ENCODE measurements around the gene TNK1. TPM values are rescaled to one million over a fixed set of nuclear protein-coding genes. Genes with fewer than 3 reads are reported as not detected.
"Not testable (repeated sequence)": the region's sequence is repeated elsewhere in the genome, so short reads cannot be mapped to it uniquely, and the experiment has no call there.

TNK1 gene
- total and polyA plus RNA-seq, 2 of the 8 experiments (the other 6 are each of a cell fraction or from before 2014, with no cell fraction given), result 7.6 to 9.5 TPM

- no peak for TF ChIP-seq ATF2 (IDR thresholded peaks at IDR 0.05; ENCODE audit: low read length)
Observed at GRCh38 chr17:7336240-7337175, 44.4 kb upstream of the TNK1 start, which contains the start of gene ACAP1 (continued).

GRCh38 chr17:7337600-7337999, 43.3 kb upstream of the TNK1 start:
- 99% methylated on average over 7 of the region's 7 CpGs; no CpG with 5 or more reads in 1 of the 2 experiments for WGBS, 2 experiments (ENCODE audit: extremely low coverage in 1 of 2, insufficient coverage in 1 of 2, insufficient read length in 1 of 2, insufficient replicate concordance in 2 of 2, low coverage in 1 of 2, low lambda C conversion rate in 2 of 2, missing lambda C conversion rate in 1 of 2)
- not testable (repeated sequence) for FAIRE-seq

More at GRCh38 chr17:7337600-7337999, 43.3 kb upstream of the TNK1 start:
- Histone ChIP-seq H3K4me1 (replicated peaks in 1 of 4; ENCODE audit: control insufficient read depth in 3 of 4, insufficient read depth in 4 of 4, low read length in 3 of 4) (peaks cover 3 to 13% (median 11%) of the 10 kb centered on the region in 4 experiments), H2BK15ac (ENCODE audit: low read length) (peak overlapping the region; percentile 3; the same call in 1 of the 2 replicates), H3K4me2 (ENCODE audit: insufficient read depth in 1 of 2, low read depth in 2 of 2, low read length in 2 of 2) (peak overlapping the region in 1 of 2 experiments; percentile 82; a peak in 1 of 4 replicates), H2BK20ac (ENCODE audit: low read length) (peak overlapping the region; percentile 98; the same call in 1 of the 2 replicates)
- not testable (repeated sequence) for H3K56ac ChIP-seq (replicated peaks; ENCODE audit: insufficient read length, low read depth, low read length); H4K8ac ChIP-seq (ENCODE audit: extremely low read depth, insufficient read depth, low read length); H3K4me3 ChIP-seq (ENCODE audit: extremely low read depth in 1 of 4, insufficient read depth in 2 of 4, low read depth in 3 of 4, low read length in 4 of 4); H3K79me1 ChIP-seq (ENCODE audit: low read depth, low read length); DNase-seq (ENCODE audit: low read depth in 1 of 2, low spot score in 2 of 2); H2BK12ac ChIP-seq (ENCODE audit: low read depth, low read length); H2AK5ac ChIP-seq (ENCODE audit: low read depth, low read length); H2BK5ac ChIP-seq (ENCODE audit: low read depth, low read length); H3K27ac ChIP-seq (ENCODE audit: low read depth, low read length); H3K9me3 ChIP-seq (ENCODE audit: insufficient read depth in 2 of 2, low read depth in 1 of 2, low read length in 1 of 2); H3K14ac ChIP-seq (ENCODE audit: insufficient read length); H3K27me3 ChIP-seq (replicated peaks in 1 of 4; ENCODE audit: control insufficient read depth in 3 of 4, extremely low read depth in 1 of 4, insufficient read depth in 3 of 4, low read length in 3 of 4); H4K20me1 ChIP-seq (replicated peaks in 1 of 2; ENCODE audit: control insufficient read depth in 1 of 2, insufficient read depth in 2 of 2, low read length in 2 of 2); H3K18ac ChIP-seq (ENCODE audit: extremely low read depth, low read length); H3K9ac ChIP-seq (replicated peaks in 1 of 4; ENCODE audit: extremely low read depth in 1 of 4, low read depth in 3 of 4, low read length in 3 of 4); H3K23me2 ChIP-seq (ENCODE audit: low read depth, low read length); H2AFZ ChIP-seq (ENCODE audit: low read length); H3K4ac ChIP-seq (replicated peaks; ENCODE audit: insufficient read length, low read depth, low read length); H3K36me3 ChIP-seq (ENCODE audit: control insufficient read depth in 2 of 4, insufficient read depth in 4 of 4, low read length in 3 of 4); H3K23ac ChIP-seq (ENCODE audit: insufficient read length); H4K91ac ChIP-seq (replicated peaks; ENCODE audit: insufficient read length, low read length); H2BK120ac ChIP-seq (replicated peaks; ENCODE audit: low read depth, low read length); H4K5ac ChIP-seq (ENCODE audit: insufficient read length, low read depth, low read length); H3K79me2 ChIP-seq (ENCODE audit: control insufficient read depth in 1 of 2, insufficient read depth in 2 of 2, low read length in 2 of 2)
- ChIA-PET POLR2A (ENCODE audit: partially characterized antibody) (interaction anchor here (0.7 to 6.9 kb wide), 16 partner anchors 10 to 246 kb away, joined by 3 to 93 read pairs (median 8); partner anchors contain the start of genes GPS2, KCTD11, MPDU1 and NEURL4), CTCF (ENCODE audit: partially characterized antibody) (interaction anchor here (0.6 to 14.1 kb wide), 12 partner anchors 10 to 292 kb away, joined by 3 to 167 read pairs (median 6); partner anchors contain the start of genes KCTD11, NEURL4, SLC2A4 and SOX15)
